ENCODE results near the gene P2RX3. TPM values are rescaled to one million over a fixed set of nuclear protein-coding genes. Genes with fewer than 3 reads are reported as not detected.
A peak's percentile ranks its signal among the peaks of the same experiment; 100 is the strongest.

P2RX3 gene
- total RNA-seq (2021) (not detected in 2 replicates), Bru-seq, nascent RNA (percentile 8 among the genes with signal in this experiment), BruChase-seq, experiment 1, labeled RNA remaining after a 2-hour chase (percentile 10 among the genes with signal in this experiment), BruChase-seq, experiment 2, labeled RNA remaining after a 6-hour chase (percentile 3 among the genes with signal in this experiment)
- long read RNA-seq: 0 reads

DNA sequence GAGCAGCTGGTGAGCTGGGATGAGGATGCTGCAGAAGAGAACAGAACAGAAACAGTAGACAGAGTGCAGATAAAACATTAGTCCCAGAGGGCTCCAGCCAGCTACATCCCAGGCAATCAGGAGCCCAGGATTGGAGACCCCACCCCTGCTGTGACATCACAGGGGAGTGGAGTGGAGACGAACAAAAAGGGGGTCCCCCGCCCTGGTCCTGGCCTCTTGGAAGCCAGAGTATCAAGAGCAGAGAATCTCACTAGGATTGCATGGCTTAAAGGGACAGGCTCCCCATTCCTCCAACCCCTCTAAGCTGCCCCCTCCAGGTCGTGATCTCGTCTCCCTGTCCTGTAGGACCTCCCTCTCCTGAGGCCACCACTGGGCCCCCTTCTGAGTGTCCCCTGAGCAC, at the start of gene P2RX3:
P2RX3 (plus strand) TSS at position 211 of the 400 bp plus-strand sequence. CDS start 199 bp downstream, outside the sequence.
- H3F3A ChIP-seq (ENCODE audit: insufficient read depth, low read depth): no peaks in the 10 kb centered on the region
- peak within 1 kb of the TSS; percentile 36; the same call in 1 of the 2 replicates for H3K4me2 ChIP-seq
- BruUV-seq (replicated peaks): no TSS peak
- ChIA-PET POLR2A (ENCODE audit: unreplicated experiment) (interaction anchor here (0.7 kb wide), 1 partner anchor 403 kb away, joined by 3 read pairs; the partner anchor contains the start of gene SELENOH), CTCF (interaction anchor here (1.0 kb wide), 1 partner anchor 88 kb away, joined by 5 read pairs; no protein-coding TSS in a partner anchor)
- intact Hi-C loops (cut with micrococcal nuclease; ENCODE audit: unreplicated experiment): loop anchor here (5.0 kb wide), 1 partner anchor 496 kb away; no protein-coding TSS in a partner anchor
- no peaks in the 10 kb centered on the region for H4K20me1 ChIP-seq (ENCODE audit: insufficient read depth)
- TF ChIP-seq, protein P1, sequence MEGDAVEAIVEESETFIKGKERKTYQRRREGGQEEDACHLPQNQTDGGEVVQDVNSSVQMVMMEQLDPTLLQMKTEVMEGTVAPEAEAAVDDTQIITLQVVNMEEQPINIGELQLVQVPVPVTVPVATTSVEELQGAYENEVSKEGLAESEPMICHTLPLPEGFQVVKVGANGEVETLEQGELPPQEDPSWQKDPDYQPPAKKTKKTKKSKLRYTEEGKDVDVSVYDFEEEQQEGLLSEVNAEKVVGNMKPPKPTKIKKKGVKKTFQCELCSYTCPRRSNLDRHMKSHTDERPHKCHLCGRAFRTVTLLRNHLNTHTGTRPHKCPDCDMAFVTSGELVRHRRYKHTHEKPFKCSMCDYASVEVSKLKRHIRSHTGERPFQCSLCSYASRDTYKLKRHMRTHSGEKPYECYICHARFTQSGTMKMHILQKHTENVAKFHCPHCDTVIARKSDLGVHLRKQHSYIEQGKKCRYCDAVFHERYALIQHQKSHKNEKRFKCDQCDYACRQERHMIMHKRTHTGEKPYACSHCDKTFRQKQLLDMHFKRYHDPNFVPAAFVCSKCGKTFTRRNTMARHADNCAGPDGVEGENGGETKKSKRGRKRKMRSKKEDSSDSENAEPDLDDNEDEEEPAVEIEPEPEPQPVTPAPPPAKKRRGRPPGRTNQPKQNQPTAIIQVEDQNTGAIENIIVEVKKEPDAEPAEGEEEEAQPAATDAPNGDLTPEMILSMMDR (conservative IDR thresholded peaks at IDR 0.05): no peak
- H3K4me3 ChIP-seq: no peak within 1 kb of the TSS
- no peaks in the 10 kb centered on the region for H3K27me3 ChIP-seq (ENCODE audit: insufficient read depth, low read depth)
- H3K27ac ChIP-seq: no peak within 1 kb of the TSS
- H3K9me2 ChIP-seq (ENCODE audit: insufficient read depth): no peaks in the 10 kb centered on the region
- H3K4me1 ChIP-seq (replicated peaks; ENCODE audit: insufficient read depth): peaks cover 31% of the 10 kb centered on the region
- no peaks in the 10 kb centered on the region for H3K9me3 ChIP-seq (ENCODE audit: insufficient read depth, low read depth)
- H3K79me2 ChIP-seq (ENCODE audit: low read depth): peaks cover 30% of the 10 kb centered on the region
- no peak for DNase-seq
- H3K36me3 ChIP-seq (ENCODE audit: low read depth): peaks cover 14% of the 10 kb centered on the region
- peak within 1 kb of the TSS; percentile 62 for H2AFZ ChIP-seq

DNA sequence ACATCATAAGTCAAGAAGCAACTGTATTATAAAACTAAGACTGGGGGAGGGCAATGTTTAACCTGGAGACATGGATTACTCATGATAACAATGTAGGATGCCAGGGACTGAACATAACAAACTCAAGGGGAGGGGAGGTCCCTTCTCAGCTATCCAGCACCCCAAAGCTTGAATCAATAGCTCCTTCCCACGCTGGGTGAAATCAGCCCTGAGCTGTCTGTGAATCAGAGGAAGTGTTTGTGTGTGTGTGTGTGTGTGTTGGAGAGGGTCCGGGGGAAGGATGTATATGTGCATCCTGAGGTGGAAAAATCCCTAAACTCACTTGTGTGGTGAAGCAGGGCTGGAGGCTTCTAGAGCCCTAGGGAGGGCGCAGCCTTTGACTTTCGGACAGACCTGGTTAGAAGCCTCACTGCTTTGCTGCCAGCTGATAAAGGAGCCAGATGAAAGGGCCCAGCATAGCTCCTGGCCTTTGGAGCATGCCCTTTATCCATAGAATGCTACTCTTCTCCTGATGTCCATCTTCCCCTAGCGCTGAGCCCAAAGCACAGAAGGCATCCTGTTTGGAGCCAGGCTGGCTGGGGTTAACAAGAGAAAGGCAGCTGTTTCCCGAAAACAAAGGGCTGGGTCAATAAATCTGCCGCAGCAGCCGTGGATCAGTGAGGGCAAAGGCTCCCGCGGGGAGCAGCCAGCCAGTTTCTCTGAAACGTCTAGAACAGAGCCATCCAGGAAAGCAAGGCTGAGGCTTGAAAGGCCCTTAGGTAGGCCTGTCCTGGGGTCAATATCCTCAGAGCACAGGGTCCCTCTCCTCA, 49.2 kb upstream of the P2RX3 start:
- ChIA-PET POLR2A (ENCODE audit: unreplicated experiment) (interaction anchor here (0.6 to 0.7 kb wide), 3 partner anchors 15 to 1121 kb away, joined by 3 to 9 read pairs (median 8); no protein-coding TSS in a partner anchor), CTCF (no interaction called here)
- peaks cover 11% of the 10 kb centered on the region for H3K4me1 ChIP-seq (replicated peaks; ENCODE audit: insufficient read depth)
- no TSS peak for BruUV-seq (replicated peaks)
- no peak overlapping the region for H2AFZ ChIP-seq
- TF ChIP-seq, protein P1 (conservative IDR thresholded peaks at IDR 0.05): no peak
- no peak for TF ChIP-seq EZH2 (IDR thresholded peaks at IDR 0.05; ENCODE audit: low read depth)
- H3K9me2 ChIP-seq (ENCODE audit: insufficient read depth): no peaks in the 10 kb centered on the region
- H3K4me2 ChIP-seq: no peak overlapping the region
- no peaks in the 10 kb centered on the region for H3K9me3 ChIP-seq (ENCODE audit: insufficient read depth, low read depth)
- no peak overlapping the region for H3K27ac ChIP-seq
- no peaks in the 10 kb centered on the region for H3K27me3 ChIP-seq (ENCODE audit: insufficient read depth, low read depth)
- no peaks in the 10 kb centered on the region for H3K36me3 ChIP-seq (ENCODE audit: low read depth)
- intact Hi-C loops (cut with micrococcal nuclease; ENCODE audit: unreplicated experiment): no loop called here
- H3K4me3 ChIP-seq: no peak overlapping the region
- no peaks in the 10 kb centered on the region for H3K79me2 ChIP-seq (ENCODE audit: low read depth)
- H3F3A ChIP-seq (ENCODE audit: insufficient read depth, low read depth): peaks cover 21% of the 10 kb centered on the region
- H4K20me1 ChIP-seq (ENCODE audit: insufficient read depth): no peaks in the 10 kb centered on the region
- no peak for DNase-seq

DNA sequence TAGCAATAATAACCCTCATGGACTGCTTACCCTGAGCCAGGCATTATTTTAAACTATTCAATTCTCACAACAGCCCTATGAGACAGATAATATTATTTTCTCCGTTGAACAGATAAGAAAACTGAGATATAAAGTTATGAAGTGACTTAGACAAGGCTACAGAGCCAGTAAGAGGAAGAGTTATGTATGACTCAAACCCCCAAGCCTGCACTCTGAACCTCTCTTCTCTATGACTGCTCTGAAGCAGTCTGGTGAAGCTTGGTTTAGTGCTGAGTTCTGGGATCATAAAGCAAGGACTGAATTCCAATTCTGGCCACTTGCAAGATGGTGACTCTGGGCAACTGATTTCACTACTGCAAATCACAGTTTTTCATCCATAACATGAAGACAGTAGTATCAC, 47.9 kb upstream of the P2RX3 start:
- Histone ChIP-seq H3K4me1 (replicated peaks; ENCODE audit: insufficient read depth) (peaks cover 23% of the 10 kb centered on the region), H3K27me3 (ENCODE audit: insufficient read depth, low read depth) (no peaks in the 10 kb centered on the region), H2AFZ (no peak overlapping the region), H3K4me2 (no peak overlapping the region), H3K9me3 (ENCODE audit: insufficient read depth, low read depth) (no peaks in the 10 kb centered on the region), H3K79me2 (ENCODE audit: low read depth) (no peaks in the 10 kb centered on the region), H4K20me1 (ENCODE audit: insufficient read depth) (no peaks in the 10 kb centered on the region), H3K27ac (no peak overlapping the region), H3K9me2 (ENCODE audit: insufficient read depth) (no peaks in the 10 kb centered on the region), H3K4me3 (no peak overlapping the region), H3F3A (ENCODE audit: insufficient read depth, low read depth) (peaks cover 30% of the 10 kb centered on the region), H3K36me3 (ENCODE audit: low read depth) (no peaks in the 10 kb centered on the region)
- BruUV-seq (replicated peaks): no TSS peak
- intact Hi-C loops (cut with micrococcal nuclease; ENCODE audit: unreplicated experiment): loop anchor here (10.0 kb wide), 1 partner anchor 385 kb away; no protein-coding TSS in a partner anchor
- CTCF ChIA-PET: no interaction called here
- no peak for DNase-seq
- TF ChIP-seq, protein P1 (conservative IDR thresholded peaks at IDR 0.05): no peak
- no peak for TF ChIP-seq EZH2 (IDR thresholded peaks at IDR 0.05; ENCODE audit: low read depth)
- POLR2A ChIA-PET (ENCODE audit: unreplicated experiment): interaction anchor here (0.5 kb wide), 1 partner anchor 79 kb away, joined by 9 read pairs; no protein-coding TSS in a partner anchor

Measured in PC-9 (cell line).